Activated CD8-positive, alpha-beta T cell treated with anti-CD3 and anti-CD28 coated beads, Interleukin-2, amount 10 ng/mL, durations not matched to agents 7 days and 5 days (primary cell): ENCODE results near the gene CSAG1. TPM values are rescaled to one million over a fixed set of nuclear protein-coding genes. Genes with fewer than 3 reads are reported as not detected.
"Not testable (repeated sequence)": the region's sequence is repeated elsewhere in the genome, so short reads cannot be mapped to it uniquely, and the experiment has no call there.

Experiments used
- ATAC-seq: fragments of 150-1000 bp; cut with Tn5 transposase; one replicate; pipeline ENCODE4 v1.10.0; 2021; ENCODE audit warnings: moderate library complexity
- CTCF ChIA-PET: fragments of 350-600 bp; sonication (Branson Sonifier 250); formaldehyde crosslinking; loops from one replicate; lab custom pipeline; 2021; ENCODE audit warnings: antibody characterized with exemption; lab: Charles Lee
- POLR2A ChIA-PET: fragments of 350-600 bp; sonication (Branson Sonifier 250); formaldehyde crosslinking; loops from one replicate; lab custom pipeline; 2021; ENCODE audit warnings: antibody characterized with exemption; lab: Charles Lee
- DNase-seq: peaks from one replicate; pipeline ENCODE4 v3.0.0-alpha.2; 2020
- H3K27ac Mint-ChIP-seq: one replicate; pipeline ENCODE4 v1.8.0; 2021; ENCODE audit warnings: mild to moderate bottlenecking, mixed read lengths
- H3K27me3 Mint-ChIP-seq: one replicate; pipeline ENCODE4 v1.8.0; 2021; ENCODE audit warnings: low read depth, mixed read lengths
- H3K36me3 Mint-ChIP-seq: one replicate; pipeline ENCODE4 v1.8.0; 2021; ENCODE audit warnings: low read depth, mixed read lengths
- H3K4me1 Mint-ChIP-seq: one replicate; pipeline ENCODE4 v1.8.0; 2021; ENCODE audit warnings: low read depth, mixed read lengths
- H3K4me3 Mint-ChIP-seq: one replicate; pipeline ENCODE4 v1.8.0; 2021; ENCODE audit warnings: mild to moderate bottlenecking, mixed read lengths
- H3K9me3 Mint-ChIP-seq: one replicate; pipeline ENCODE4 v1.8.0; 2022; ENCODE audit warnings: mixed read lengths; ENCODE audit not compliant: insufficient read depth
- total RNA-seq, 2 experiments: library from RNA; stranded (reverse); gene quantifications; one replicate each; pipeline ENCODE4 v1.2.3, GENCODE V29; 2021

The CSAG1 gene
- total RNA-seq, 2 experiments from 2014 or later, result not detected

DNA sequence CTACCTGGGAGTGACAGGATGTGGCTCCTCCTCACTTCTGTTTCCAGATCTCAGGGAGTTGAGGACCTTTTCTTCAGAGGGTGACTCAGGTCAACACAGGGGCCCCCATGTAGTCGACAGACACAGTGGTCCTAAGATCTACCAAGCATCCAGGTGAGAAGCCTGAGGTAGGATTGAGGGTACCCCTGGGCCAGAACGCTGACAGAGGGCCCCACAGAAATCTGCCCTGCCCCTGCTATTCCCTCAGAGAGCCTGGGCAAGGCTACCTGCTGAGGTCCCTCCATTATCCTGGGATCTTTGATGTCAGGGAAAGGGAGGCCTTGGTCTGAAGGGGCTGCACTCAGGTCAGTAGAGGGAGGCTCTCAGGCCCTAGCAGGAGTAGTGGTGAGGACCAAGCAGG lies 1.6 kb upstream of the CSAG1 start:
- Mint-ChIP-seq H3K4me3 (no peak overlapping the region), H3K27me3 (no peaks in the 10 kb centered on the region), H3K4me1 (no peaks in the 10 kb centered on the region), H3K9me3 (no peaks in the 10 kb centered on the region), H3K36me3 (no peaks in the 10 kb centered on the region), H3K27ac (no peak overlapping the region)
- DNase-seq, result no peak
- ATAC-seq, result no peak
- POLR2A ChIA-PET, result no interaction called here
- CTCF ChIA-PET, result no interaction called here

DNA sequence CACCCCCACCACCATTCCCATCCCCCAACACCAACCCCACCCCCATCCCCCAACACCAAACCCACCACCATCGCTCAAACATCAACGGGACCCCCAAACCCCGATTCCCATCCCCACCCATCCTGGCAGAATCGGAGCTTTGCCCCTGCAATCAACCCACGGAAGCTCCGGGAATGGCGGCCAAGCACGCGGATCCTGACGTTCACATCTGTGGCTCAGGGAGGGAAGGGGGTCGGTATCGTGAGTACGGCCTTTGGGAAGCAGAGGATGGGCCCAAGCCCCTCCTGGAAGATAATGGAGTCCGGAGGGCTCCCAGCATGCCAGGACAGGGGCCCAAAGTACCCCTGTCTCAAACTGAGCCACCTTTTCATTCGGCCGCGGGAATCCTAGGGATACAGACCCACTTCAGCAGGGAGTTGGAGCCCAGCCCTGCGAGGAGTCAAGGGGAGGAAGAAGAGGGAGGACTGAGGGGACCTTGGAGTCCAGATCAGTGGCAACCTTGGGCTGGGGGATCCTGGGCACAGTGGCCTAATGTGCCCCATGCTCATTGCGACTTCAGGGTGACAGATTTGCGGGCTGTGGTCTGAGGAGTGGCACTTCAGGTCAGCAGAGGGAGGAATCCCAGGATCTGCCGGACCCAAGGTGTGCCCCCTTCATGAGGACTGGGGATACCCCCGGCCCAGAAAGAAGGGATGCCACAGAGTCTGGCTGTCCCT lies 780 bp upstream of the CSAG1 start:
- POLR2A ChIA-PET, H3K4me3 Mint-ChIP-seq, H3K9me3 Mint-ChIP-seq, H3K4me1 Mint-ChIP-seq, H3K27ac Mint-ChIP-seq, H3K27me3 Mint-ChIP-seq, ATAC-seq, DNase-seq, CTCF ChIA-PET, H3K36me3 Mint-ChIP-seq: not testable (repeated sequence)

DNA sequence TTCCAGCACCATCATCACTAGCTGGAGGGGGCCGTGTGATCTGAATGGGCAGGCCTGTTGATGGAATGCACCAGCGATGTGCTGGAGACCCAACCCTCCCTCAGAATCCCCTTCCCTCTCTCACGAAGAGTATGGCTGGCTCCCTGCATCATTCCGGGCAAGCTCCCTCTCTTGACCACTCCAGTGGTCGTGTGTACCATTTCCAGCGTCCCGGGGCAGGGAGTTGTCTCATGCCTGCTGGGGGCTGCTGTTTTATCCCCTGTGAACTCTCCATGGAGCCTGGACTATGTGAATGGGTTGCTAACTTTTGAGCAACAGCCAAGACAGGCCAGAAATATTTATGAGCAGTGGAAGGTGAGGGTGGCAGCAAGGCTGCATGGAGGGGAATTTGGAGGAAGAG lies 8.1 kb downstream of the CSAG1 start:
- H3K9me3 Mint-ChIP-seq, result no peaks in the 10 kb centered on the region
- POLR2A ChIA-PET, result no interaction called here
- H3K27ac Mint-ChIP-seq, result no peak overlapping the region
- H3K4me1 Mint-ChIP-seq, result no peaks in the 10 kb centered on the region
- no peaks in the 10 kb centered on the region for H3K36me3 Mint-ChIP-seq
- CTCF ChIA-PET, result no interaction called here
- H3K4me3 Mint-ChIP-seq, result no peak overlapping the region
- DNase-seq, result no peak
- H3K27me3 Mint-ChIP-seq, result peaks cover 3% of the 10 kb centered on the region
- no peak for ATAC-seq

DNA sequence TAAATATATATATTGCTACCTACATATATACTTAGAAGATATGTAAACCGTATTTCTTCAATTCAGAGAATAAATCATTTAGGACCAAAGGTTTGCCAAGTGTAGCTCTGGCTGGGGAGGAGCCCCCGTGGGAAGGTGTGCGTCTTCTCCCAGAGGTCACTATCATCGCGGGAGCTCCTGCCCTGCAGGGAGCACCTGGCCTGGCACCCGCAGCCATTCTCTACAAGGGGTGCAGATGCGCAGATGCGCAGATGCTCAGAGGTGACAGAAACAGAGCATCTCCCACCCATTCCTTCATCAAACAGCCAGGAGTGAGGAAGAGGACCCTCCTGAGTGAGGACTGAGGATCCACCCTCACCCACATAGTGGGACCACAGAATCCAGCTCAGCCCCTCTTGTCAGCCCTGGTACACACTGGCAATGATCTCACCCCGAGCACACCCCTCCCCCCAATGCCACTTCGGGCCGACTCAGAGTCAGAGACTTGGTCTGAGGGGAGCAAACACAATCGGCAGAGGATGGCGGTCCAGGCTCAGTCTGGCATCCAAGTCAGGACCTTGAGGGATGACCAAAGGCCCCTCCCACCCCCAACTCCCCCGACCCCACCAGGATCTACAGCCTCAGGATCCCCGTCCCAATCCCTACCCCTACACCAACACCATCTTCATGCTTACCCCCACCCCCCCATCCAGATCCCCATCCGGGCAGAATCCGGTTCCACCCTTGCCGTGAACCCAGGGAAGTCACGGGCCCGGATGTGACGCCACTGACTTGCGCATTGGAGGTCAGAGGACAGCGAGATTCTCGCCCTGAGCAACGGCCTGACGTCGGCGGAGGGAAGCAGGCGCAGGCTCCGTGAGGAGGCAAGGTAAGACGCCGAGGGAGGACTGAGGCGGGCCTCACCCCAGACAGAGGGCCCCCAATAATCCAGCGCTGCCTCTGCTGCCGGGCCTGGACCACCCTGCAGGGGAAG lies 19.4 kb downstream of the CSAG1 start, which contains the start of gene MAGEA2B:
MAGEA2B (plus strand) TSS at position 814 of the 973 bp plus-strand sequence. CDS start 2,479 bp downstream, outside the sequence.
- H3K4me1 Mint-ChIP-seq, H3K4me3 Mint-ChIP-seq, ATAC-seq, H3K9me3 Mint-ChIP-seq, CTCF ChIA-PET, H3K27ac Mint-ChIP-seq, H3K36me3 Mint-ChIP-seq, H3K27me3 Mint-ChIP-seq, POLR2A ChIA-PET, DNase-seq: not testable (repeated sequence)

DNA sequence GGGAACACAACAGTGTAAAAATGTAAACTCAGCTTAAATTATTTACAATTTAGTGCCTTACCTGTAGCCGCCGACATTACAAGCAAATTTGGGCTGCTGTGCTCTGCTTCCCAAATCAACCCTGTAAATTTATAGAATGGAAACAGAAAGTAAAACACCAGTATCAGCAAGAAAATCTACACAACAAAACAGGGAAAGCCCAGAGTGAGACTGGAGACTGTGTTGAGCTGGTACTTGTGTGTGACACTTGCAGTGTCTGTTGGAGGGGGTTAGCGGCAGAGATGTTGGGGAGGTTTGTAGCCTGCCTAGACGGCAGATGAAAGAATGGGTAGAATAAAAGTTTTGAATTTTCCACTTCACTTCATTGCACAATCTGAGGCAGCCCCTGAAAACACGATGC lies 20.3 kb downstream of the CSAG1 start:
- CTCF ChIA-PET, POLR2A ChIA-PET, H3K9me3 Mint-ChIP-seq, DNase-seq, H3K27ac Mint-ChIP-seq, H3K36me3 Mint-ChIP-seq, H3K4me3 Mint-ChIP-seq, ATAC-seq, H3K27me3 Mint-ChIP-seq, H3K4me1 Mint-ChIP-seq: not testable (repeated sequence)

DNA sequence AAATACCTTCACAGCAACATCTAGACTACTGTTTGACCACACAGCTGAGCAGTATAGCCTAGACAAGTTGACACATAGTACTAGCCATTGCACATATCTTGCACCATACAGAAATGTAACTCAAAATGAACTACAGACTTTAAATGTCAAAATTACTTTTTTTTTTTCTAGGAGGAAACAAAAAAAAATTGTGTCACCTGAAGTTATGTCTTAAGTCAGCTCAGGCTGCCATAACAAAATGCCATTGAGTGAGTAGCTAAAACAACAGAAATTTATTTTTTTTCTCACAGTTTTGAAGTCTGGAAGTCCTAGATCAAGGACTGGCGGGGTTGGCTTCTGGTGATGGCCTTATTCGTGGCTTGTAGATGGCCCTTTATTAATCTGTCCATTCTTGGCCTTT lies 24.3 kb downstream of the CSAG1 start, which contains the start of gene CSAG2:
CSAG2 (minus strand) TSS at position 101 of the 400 bp plus-strand sequence. CDS start 161 bp downstream, outside the sequence.
- H3K27ac Mint-ChIP-seq, H3K36me3 Mint-ChIP-seq, H3K4me1 Mint-ChIP-seq, H3K9me3 Mint-ChIP-seq, CTCF ChIA-PET, H3K27me3 Mint-ChIP-seq, ATAC-seq, H3K4me3 Mint-ChIP-seq, DNase-seq, POLR2A ChIA-PET: not testable (repeated sequence)

DNA sequence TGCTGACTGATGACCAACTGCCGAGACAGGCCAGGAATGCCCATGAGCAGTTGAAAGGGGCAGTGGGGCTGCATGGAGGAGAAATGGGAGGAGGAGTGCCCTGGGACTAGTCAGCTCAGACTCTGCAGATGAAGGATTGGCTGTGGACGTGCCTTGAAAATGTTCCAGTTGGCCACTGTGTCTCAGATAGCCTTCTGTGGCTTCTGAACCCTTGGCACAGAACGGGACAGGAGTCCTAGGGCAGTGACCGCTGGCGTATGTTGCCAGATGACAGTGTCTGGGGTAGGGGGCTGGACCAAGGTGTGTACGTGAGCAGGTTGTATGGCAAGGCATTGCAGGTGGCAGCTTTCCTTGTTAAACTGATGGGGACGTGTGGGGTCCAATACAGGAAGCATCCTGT lies 27.0 kb downstream of the CSAG1 start:
- H3K36me3 Mint-ChIP-seq, DNase-seq, ATAC-seq, POLR2A ChIA-PET, H3K27me3 Mint-ChIP-seq, H3K4me3 Mint-ChIP-seq, H3K9me3 Mint-ChIP-seq, H3K4me1 Mint-ChIP-seq, H3K27ac Mint-ChIP-seq, CTCF ChIA-PET: not testable (repeated sequence)

DNA sequence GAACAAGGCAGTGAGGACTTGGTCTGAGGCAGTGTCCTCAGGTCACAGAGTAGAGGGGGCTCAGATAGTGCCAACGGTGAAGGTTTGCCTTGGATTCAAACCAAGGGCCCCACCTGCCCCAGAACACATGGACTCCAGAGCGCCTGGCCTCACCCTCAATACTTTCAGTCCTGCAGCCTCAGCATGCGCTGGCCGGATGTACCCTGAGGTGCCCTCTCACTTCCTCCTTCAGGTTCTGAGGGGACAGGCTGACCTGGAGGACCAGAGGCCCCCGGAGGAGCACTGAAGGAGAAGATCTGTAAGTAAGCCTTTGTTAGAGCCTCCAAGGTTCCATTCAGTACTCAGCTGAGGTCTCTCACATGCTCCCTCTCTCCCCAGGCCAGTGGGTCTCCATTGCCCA lies 33.1 kb downstream of the CSAG1 start:
- DNase-seq, H3K4me1 Mint-ChIP-seq: not testable (repeated sequence)

DNA sequence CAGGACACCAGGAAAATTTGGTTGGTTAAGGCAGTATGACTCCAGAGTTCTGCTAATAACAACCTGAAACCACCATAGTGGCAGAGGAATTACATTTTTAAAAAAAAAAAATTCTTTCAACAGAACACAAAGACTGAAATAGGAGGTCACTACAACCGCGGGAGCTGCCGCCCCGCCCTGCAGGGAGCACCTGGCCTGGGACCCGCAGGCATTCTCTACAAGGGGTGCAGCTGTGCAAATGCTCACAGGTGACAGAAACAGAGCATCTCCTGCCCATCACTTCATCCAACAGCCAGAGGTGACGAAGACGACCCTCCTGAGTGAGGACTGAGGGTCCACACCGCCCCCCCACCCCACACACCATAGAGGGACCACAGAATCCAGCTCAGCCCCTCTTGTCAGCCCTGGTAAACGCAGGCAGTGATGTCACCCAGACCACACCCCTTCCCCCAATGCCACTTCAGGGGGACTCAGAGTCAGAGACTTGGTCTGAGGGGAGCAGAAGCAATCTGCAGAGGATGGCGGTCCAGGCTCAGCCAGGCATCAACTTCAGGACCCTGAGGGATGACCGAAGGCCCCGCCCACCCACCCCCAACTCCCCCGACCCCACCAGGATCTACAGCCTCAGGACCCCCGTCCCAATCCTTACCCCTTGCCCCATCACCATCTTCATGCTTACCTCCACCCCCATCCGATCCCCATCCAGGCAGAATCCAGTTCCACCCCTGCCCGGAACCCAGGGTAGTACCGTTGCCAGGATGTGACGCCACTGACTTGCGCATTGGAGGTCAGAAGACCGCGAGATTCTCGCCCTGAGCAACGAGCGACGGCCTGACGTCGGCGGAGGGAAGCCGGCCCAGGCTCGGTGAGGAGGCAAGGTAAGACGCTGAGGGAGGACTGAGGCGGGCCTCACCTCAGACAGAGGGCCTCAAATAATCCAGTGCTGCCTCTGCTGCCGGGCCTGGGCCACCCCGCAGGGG lies 35.3 kb downstream of the CSAG1 start, which contains the start of gene MAGEA3:
MAGEA3 (plus strand) TSS at position 843 of the 980 bp plus-strand sequence. CDS start 2,039 bp downstream, outside the sequence.
- CTCF ChIA-PET, H3K36me3 Mint-ChIP-seq, H3K9me3 Mint-ChIP-seq, DNase-seq, H3K4me1 Mint-ChIP-seq, H3K27ac Mint-ChIP-seq, ATAC-seq, H3K4me3 Mint-ChIP-seq, H3K27me3 Mint-ChIP-seq, POLR2A ChIA-PET: not testable (repeated sequence)

More for the DNA sequence above, 33.1 kb downstream of the CSAG1 start:
- H3K27me3 Mint-ChIP-seq, POLR2A ChIA-PET, H3K27ac Mint-ChIP-seq, ATAC-seq, H3K36me3 Mint-ChIP-seq, H3K9me3 Mint-ChIP-seq, CTCF ChIA-PET, H3K4me3 Mint-ChIP-seq: not testable (repeated sequence)

DNA sequence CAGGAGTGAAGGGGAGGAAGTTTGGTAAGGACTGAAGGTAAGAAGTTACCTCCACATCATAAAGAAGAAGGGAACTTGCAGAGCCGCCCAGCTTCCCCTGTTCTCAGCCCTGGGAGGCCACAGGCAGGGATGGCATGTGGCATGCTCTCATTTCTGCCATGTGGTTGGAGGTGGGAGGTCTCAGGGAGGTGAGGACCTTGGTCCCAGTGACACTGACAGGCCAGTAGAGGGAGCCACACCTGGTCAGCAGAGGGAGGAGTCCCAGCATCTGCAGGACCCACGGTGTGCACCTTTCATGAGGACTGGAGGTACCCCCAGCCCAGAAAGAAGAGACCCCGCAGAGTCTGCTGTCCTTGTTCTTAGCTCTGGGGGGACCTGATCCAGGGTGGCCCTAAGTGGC lies 52.5 kb downstream of the CSAG1 start:
- POLR2A ChIA-PET, ATAC-seq, H3K27me3 Mint-ChIP-seq, H3K27ac Mint-ChIP-seq, H3K9me3 Mint-ChIP-seq, H3K4me1 Mint-ChIP-seq, CTCF ChIA-PET, H3K36me3 Mint-ChIP-seq, DNase-seq, H3K4me3 Mint-ChIP-seq: not testable (repeated sequence)
